RWPE1 (cell line): Measurements from ENCODE around the gene DNAI4.

Experiments used
- CTCF ChIA-PET: fragments of 350-600 bp; sonication (Branson Sonifier 250); formaldehyde crosslinking; extraction: SDS; loops from one replicate; lab custom pipeline; 2021; lab: Yijun Ruan, JAX
- POLR2A ChIA-PET: fragments of 400-600 bp; formaldehyde crosslinking; extraction: SDS; loops from one replicate; lab custom pipeline; 2020; ENCODE audit warnings: antibody characterized with exemption; ENCODE audit not compliant: low non-redundant PET; lab: Yijun Ruan, JAX
- DNase-seq: peaks from one replicate; pipeline ENCODE4 v3.0.0; 2012; ENCODE audit warnings: low spot score
- H3K27ac ChIP-seq: fragments of 450-650 bp; 2 replicates; pipeline ENCODE4 v1.5.1; 2017
- TF ChIP-seq, protein P1 (sequence below): fragments of 450-650 bp; conservative IDR thresholded peaks from 2 replicates; pipeline ENCODE4 v1.5.1; 2017; ENCODE audit warnings: low read depth, mild to moderate bottlenecking

DNAI4 gene

DNA sequence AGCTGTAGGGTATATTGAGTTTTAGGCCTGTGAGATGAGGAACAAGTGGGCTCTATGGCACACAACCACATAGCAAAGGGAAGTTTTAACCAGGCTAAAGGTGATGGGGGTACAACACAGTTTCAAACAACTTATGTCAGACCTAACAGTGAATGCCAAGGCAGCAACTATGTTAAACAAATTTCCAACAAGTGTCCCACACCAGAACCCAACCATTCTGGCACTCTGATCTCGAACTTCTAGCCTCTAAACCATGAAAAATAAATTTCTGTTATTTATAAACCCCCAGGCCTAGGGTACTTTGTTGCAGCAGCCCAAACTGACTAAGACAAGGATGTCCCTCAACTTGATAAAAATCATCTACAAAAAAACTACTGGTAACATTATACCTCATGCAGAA is 71.3 kb downstream of the DNAI4 start:
- ChIA-PET POLR2A (no interaction called here), CTCF (no interaction called here)
- DNase-seq = no peak
- no peak overlapping the region for H3K27ac ChIP-seq
- TF ChIP-seq, protein P1, sequence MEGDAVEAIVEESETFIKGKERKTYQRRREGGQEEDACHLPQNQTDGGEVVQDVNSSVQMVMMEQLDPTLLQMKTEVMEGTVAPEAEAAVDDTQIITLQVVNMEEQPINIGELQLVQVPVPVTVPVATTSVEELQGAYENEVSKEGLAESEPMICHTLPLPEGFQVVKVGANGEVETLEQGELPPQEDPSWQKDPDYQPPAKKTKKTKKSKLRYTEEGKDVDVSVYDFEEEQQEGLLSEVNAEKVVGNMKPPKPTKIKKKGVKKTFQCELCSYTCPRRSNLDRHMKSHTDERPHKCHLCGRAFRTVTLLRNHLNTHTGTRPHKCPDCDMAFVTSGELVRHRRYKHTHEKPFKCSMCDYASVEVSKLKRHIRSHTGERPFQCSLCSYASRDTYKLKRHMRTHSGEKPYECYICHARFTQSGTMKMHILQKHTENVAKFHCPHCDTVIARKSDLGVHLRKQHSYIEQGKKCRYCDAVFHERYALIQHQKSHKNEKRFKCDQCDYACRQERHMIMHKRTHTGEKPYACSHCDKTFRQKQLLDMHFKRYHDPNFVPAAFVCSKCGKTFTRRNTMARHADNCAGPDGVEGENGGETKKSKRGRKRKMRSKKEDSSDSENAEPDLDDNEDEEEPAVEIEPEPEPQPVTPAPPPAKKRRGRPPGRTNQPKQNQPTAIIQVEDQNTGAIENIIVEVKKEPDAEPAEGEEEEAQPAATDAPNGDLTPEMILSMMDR = no peak

DNA sequence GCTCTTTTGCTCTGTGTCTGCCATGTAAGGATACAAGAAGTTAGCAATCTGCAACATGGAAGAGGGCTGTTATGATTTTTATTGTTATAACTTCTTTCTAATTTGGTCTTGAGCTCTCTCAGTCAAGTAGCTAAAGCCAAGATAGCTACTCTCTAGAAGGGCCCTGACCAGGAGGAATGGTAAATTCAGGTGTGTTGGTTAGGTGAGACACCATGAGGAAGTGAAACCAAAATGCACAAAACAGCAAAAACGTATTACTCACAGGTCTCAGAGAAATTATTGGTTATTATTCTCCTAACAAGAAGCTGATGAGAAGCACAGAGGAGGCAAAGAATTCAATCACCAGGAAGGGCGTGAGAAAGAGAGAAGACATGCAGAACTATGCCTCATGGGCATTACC is 71.8 kb downstream of the DNAI4 start:
- ChIA-PET POLR2A (no interaction called here), CTCF (no interaction called here)
- TF ChIP-seq, protein P1 = no peak
- H3K27ac ChIP-seq = no peak overlapping the region
- DNase-seq = no peak

DNA sequence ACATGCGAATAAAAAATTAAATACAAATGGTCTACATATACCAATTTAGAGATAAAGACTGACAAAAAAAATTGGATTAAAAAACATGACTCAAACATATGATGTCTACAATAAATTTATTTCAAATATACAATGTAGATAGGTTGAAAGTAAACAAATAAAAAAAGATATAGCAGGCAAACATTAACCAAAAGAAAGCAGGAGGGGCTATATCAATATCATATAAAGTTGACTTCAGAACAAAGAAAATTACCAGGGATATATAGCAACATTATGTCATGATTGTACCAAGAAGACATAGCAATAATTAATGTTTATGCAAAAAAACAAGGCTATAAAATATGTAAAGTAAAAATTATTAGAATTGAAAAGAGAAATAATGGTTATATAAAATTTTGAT is 73.7 kb downstream of the DNAI4 start:
- H3K27ac ChIP-seq = no peak overlapping the region
- TF ChIP-seq, protein P1 = no peak
- ChIA-PET CTCF (no interaction called here), POLR2A (no interaction called here)
- no peak for DNase-seq

DNA sequence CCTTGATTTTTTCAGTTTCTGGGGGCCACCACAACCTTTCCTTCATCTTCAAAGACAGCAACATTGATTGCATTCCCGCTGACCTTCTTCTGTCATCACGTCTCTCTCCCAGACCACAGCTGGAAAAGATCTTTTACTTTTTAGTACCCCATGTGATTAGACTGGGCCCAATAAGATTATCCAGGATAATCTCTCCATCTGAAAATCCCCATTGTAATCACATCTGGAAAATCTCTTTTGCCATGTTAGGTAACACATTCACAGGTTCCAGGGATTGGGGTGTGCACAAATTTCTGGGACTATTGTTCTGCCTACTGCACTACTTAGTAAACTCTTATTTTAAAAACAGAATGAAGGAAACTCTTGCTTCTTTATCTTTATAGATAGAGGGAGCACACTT is 76.5 kb downstream of the DNAI4 start:
- TF ChIP-seq, protein P1 = no peak
- ChIA-PET POLR2A (no interaction called here), CTCF (interaction anchor here (0.6 to 1.2 kb wide), 2 partner anchors 9 to 22 kb away, joined by 3 to 6 read pairs; no protein-coding TSS in a partner anchor)
- no peak for DNase-seq
- no peak overlapping the region for H3K27ac ChIP-seq

DNA sequence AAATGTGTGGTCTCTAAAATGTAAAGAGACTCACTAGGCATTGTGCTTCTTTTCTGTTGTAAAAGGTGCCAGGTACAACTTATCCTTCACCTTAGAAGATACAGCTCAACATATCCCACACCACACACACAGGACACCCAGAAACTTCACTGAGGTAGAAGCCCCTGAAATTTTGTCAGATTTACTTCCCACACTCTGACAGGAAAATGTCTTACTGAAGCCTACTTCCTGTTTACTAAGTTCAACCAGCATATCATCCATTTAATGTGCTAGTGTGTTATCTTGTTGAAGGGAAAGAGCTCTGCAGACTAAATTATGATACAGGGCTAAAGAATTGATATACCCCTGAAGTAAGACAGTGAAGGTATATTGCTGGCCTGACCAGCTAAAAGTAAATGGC is 83.7 kb downstream of the DNAI4 start:
- no peak for DNase-seq
- TF ChIP-seq, protein P1 = no peak
- ChIA-PET POLR2A (no interaction called here), CTCF (no interaction called here)
- no peak overlapping the region for H3K27ac ChIP-seq

DNA sequence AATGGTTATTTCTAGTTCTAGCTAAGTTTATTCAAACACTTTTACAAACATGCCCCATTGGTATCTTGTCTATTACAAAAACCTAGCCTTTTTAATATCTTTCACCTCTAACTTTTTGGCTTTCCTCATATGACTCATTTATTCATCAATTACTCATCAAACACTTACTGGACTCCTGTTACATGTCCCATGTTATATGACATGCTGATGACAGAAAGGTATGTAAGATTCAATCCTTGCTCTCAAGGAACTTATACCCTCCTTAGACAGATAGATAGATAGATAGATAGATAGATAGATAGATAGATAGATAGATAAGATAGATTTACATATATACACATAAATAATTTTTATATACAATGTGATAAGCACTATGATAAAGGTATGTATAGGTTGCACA is 89.7 kb downstream of the DNAI4 start:
- POLR2A ChIA-PET = no interaction called here
- DNase-seq = peak; percentile 13
- CTCF ChIA-PET = no interaction called here
- no peak overlapping the region for H3K27ac ChIP-seq
- TF ChIP-seq, protein P1 = no peak

DNA sequence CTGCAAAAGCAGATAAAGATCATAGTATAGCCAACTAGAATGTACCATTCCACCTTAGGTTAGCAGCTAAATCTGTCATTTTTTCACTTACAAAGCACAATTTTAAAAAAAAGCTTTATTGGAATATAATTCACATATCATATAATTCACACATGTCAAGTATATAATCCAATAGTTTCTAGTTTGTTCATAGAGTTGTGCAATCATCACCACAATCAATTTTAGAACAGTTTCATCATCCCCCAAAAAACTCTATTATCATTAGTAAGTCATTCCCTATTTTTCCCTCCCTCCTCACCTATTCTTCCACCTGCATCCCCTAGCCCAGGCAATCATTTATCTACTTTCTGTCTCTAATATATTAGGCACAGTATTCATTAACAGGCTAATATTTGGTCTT is 91.5 kb downstream of the DNAI4 start:
- CTCF ChIA-PET = no interaction called here
- POLR2A ChIA-PET = no interaction called here
- TF ChIP-seq, protein P1 = no peak

More for the DNA sequence above, 91.5 kb downstream of the DNAI4 start:
- no peak for DNase-seq
- H3K27ac ChIP-seq = no peak overlapping the region
